Adrenal gland (tissue), 5 donors: ENCODE measurements around the gene RASGRP4.
"Not testable (repeated sequence)": the region's sequence is repeated elsewhere in the genome, so short reads cannot be mapped to it uniquely, and the experiment has no call there.

Source experiments
- POLR2A ChIP-seq, 2 donors: fragments of 450-650 bp; IDR thresholded peaks; one replicate each; pipeline ENCODE4 v1.6.1; 2017; ENCODE audit warnings: antibody characterized with exemption in 2 of 2, mild to moderate bottlenecking in 2 of 2, moderate library complexity in 1 of 2
- TF ChIP-seq, protein P1 (sequence below), 6 experiments: fragments of 450-650 bp in 4 of 6; fragments of 200-600 bp in 2 of 6; sonication (generic) in 1 of 6; IDR thresholded peaks; 1 replicate in 5 of 6; 2 replicates in 1 of 6; pipeline versions ENCODE4 v1.5.1 to v1.8.0; 2016 to 2021; ENCODE audit warnings: antibody characterized with exemption in 6 of 6, mild to moderate bottlenecking in 2 of 6, moderate library complexity in 1 of 6
- donor health status: DM: no; HTN: no; CAD: no.

DNA sequence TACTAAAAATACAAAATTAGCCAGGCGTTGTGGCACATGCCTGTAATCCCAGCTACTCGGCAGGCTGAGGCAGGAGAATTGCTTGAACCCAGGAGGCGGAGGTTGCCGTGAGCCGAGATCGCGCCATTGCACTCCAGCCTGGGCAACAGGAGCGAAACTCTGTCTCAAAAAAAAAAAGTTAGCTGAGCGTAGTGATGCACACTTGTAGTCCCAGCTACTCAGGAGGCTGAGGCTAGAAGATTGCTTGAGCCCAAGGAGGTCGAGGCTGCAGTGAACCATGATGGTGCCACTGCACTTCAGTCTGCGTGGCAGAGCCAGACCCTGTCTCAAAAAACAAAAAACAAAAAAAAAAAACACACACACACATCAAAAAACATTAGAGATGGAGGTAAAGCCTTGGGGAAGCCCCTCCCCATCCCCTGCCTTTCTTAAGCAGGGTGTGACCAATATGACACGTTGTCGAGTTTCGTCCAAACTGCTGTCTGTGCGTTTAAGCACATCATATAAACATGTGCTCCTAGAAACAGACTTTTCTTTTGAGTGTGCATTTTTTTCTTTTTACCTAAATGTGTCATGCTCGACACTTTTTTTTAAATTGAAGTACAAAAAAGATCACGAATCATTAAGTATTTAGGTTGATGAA, 1.1 kb upstream of the RASGRP4 start:
- TF ChIP-seq POLR2A (IDR thresholded peaks at IDR 0.05) = not testable (repeated sequence)
- TF ChIP-seq, protein P1, sequence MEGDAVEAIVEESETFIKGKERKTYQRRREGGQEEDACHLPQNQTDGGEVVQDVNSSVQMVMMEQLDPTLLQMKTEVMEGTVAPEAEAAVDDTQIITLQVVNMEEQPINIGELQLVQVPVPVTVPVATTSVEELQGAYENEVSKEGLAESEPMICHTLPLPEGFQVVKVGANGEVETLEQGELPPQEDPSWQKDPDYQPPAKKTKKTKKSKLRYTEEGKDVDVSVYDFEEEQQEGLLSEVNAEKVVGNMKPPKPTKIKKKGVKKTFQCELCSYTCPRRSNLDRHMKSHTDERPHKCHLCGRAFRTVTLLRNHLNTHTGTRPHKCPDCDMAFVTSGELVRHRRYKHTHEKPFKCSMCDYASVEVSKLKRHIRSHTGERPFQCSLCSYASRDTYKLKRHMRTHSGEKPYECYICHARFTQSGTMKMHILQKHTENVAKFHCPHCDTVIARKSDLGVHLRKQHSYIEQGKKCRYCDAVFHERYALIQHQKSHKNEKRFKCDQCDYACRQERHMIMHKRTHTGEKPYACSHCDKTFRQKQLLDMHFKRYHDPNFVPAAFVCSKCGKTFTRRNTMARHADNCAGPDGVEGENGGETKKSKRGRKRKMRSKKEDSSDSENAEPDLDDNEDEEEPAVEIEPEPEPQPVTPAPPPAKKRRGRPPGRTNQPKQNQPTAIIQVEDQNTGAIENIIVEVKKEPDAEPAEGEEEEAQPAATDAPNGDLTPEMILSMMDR (IDR thresholded peaks at IDR 0.05) = not testable (repeated sequence)
